ENCODE measurements around the gene OTULIN. TPM values are rescaled to one million over a fixed set of nuclear protein-coding genes. Genes with fewer than 3 reads are reported as not detected.

The OTULIN gene
- total RNA-seq, 1 donor from 2014 or later = 36.3 TPM

- H3K36me3 Mint-ChIP-seq (ENCODE audit: low read depth) = peaks cover 56% of the 10 kb centered on the region
- TF ChIP-seq, protein P1, sequence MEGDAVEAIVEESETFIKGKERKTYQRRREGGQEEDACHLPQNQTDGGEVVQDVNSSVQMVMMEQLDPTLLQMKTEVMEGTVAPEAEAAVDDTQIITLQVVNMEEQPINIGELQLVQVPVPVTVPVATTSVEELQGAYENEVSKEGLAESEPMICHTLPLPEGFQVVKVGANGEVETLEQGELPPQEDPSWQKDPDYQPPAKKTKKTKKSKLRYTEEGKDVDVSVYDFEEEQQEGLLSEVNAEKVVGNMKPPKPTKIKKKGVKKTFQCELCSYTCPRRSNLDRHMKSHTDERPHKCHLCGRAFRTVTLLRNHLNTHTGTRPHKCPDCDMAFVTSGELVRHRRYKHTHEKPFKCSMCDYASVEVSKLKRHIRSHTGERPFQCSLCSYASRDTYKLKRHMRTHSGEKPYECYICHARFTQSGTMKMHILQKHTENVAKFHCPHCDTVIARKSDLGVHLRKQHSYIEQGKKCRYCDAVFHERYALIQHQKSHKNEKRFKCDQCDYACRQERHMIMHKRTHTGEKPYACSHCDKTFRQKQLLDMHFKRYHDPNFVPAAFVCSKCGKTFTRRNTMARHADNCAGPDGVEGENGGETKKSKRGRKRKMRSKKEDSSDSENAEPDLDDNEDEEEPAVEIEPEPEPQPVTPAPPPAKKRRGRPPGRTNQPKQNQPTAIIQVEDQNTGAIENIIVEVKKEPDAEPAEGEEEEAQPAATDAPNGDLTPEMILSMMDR (IDR thresholded peaks at IDR 0.05) = no peak
- H3K9me3 Mint-ChIP-seq (ENCODE audit: low read depth) = no peaks in the 10 kb centered on the region
- DNase-seq (ENCODE audit: low spot score) = no peak
- H3K27ac Mint-ChIP-seq (ENCODE audit: unreplicated experiment) = no peak overlapping the region
- H3K27me3 Mint-ChIP-seq (ENCODE audit: low read depth) = no peaks in the 10 kb centered on the region
- no peaks in the 10 kb centered on the region for H3K4me1 Mint-ChIP-seq (ENCODE audit: low read depth)
- no peak overlapping the region for H3K4me3 Mint-ChIP-seq (ENCODE audit: unreplicated experiment)
Measured at GRCh38 chr5:14712666-14713065, 48.1 kb downstream of the OTULIN start.

- TF ChIP-seq, protein P1 (IDR thresholded peaks at IDR 0.05) = no peak
- H3K9me3 Mint-ChIP-seq (ENCODE audit: low read depth) = no peaks in the 10 kb centered on the region
- no peak overlapping the region for H3K4me3 Mint-ChIP-seq (ENCODE audit: unreplicated experiment)
- no peak for DNase-seq (ENCODE audit: low spot score)
- no peaks in the 10 kb centered on the region for H3K27me3 Mint-ChIP-seq (ENCODE audit: low read depth)
- peaks cover 54% of the 10 kb centered on the region for H3K36me3 Mint-ChIP-seq (ENCODE audit: low read depth)
- H3K4me1 Mint-ChIP-seq (ENCODE audit: low read depth) = no peaks in the 10 kb centered on the region
- peak overlapping the region; percentile 8 for H3K27ac Mint-ChIP-seq (ENCODE audit: unreplicated experiment)
Measured at GRCh38 chr5:14713476-14714390, 49.2 kb downstream of the OTULIN start.

DNA sequence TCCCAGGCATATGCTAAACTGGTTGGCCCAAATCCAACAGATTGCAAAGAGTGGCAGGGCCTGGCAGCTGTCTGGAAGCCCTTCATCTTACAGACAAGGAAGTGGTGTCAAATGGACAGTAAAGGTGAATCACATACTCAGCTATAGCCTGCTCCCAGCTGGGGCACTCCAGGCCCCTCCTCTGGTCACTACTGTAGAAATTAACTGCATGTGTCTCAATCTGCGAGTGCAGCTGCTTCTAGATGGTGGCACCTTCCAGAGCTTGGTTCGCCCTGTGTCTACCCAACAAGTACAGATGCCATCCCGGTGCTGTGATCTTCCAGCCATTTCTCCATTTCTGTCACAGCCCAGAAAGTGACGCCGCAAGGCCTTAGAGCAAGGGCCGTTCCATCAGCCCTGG is 50.2 kb downstream of the OTULIN start:
- no peak overlapping the region for H3K4me3 Mint-ChIP-seq (ENCODE audit: unreplicated experiment)
- peaks cover 51% of the 10 kb centered on the region for H3K36me3 Mint-ChIP-seq (ENCODE audit: low read depth)
- H3K27me3 Mint-ChIP-seq (ENCODE audit: low read depth) = no peaks in the 10 kb centered on the region
- no peaks in the 10 kb centered on the region for H3K9me3 Mint-ChIP-seq (ENCODE audit: low read depth)
- peaks cover under 1% of the 10 kb centered on the region for H3K4me1 Mint-ChIP-seq (ENCODE audit: low read depth)
- DNase-seq (ENCODE audit: low spot score) = no peak
- TF ChIP-seq, protein P1 (IDR thresholded peaks at IDR 0.05) = no peak
- peak overlapping the region; percentile 8 for H3K27ac Mint-ChIP-seq (ENCODE audit: unreplicated experiment)

DNA sequence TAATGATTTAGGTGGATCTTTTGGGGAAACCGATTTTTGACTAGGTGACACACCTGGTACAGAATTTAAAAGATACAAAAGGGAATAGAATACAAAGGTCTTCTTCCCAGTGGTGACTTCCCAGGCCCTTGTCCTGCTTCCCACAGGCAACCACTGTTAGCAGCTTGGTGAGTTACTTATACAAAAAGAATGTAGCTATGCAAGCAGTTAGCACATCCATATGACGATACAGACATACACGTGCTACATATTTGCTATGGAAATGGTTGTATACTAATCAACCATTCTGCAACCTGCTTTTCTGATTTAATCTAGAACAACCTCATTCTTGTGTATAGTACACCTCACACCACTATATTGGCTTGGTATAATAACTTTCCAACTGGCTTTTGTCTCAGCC is 51.0 kb downstream of the OTULIN start:
- Mint-ChIP-seq H3K27me3 (ENCODE audit: low read depth) (no peaks in the 10 kb centered on the region), H3K4me1 (ENCODE audit: low read depth) (peaks cover 8% of the 10 kb centered on the region), H3K36me3 (ENCODE audit: low read depth) (peaks cover 45% of the 10 kb centered on the region), H3K27ac (ENCODE audit: unreplicated experiment) (no peak overlapping the region), H3K4me3 (ENCODE audit: unreplicated experiment) (no peak overlapping the region), H3K9me3 (ENCODE audit: low read depth) (no peaks in the 10 kb centered on the region)
- DNase-seq (ENCODE audit: low spot score) = no peak
- TF ChIP-seq, protein P1 (IDR thresholded peaks at IDR 0.05) = no peak

GRCh38 chr5:14716755-14717752 is 52.5 kb downstream of the OTULIN start:
- Mint-ChIP-seq H3K27ac (ENCODE audit: unreplicated experiment) (no peak overlapping the region), H3K4me1 (ENCODE audit: low read depth) (peaks cover 15% of the 10 kb centered on the region), H3K36me3 (ENCODE audit: low read depth) (peaks cover 31% of the 10 kb centered on the region), H3K4me3 (ENCODE audit: unreplicated experiment) (no peak overlapping the region), H3K9me3 (ENCODE audit: low read depth) (no peaks in the 10 kb centered on the region), H3K27me3 (ENCODE audit: low read depth) (no peaks in the 10 kb centered on the region)
- DNase-seq (ENCODE audit: low spot score) = no peak
- TF ChIP-seq, protein P1 (IDR thresholded peaks at IDR 0.05) = no peak
